ENCODE data around the gene MRPL51. TPM values are rescaled to one million over a fixed set of nuclear protein-coding genes. Genes with fewer than 3 reads are reported as not detected.

The MRPL51 gene
- total RNA-seq, 1 donor from 2014 or later, result 202 TPM

GRCh38 chr12:6541371-6542165 is 48.5 kb upstream of the MRPL51 start:
- H3K4me3 ChIP-seq (ENCODE audit: insufficient read depth, low read depth, low read length), result no peak overlapping the region
- Mint-ChIP-seq H3K27me3 (ENCODE audit: low read depth, unreplicated experiment) (no peaks in the 10 kb centered on the region), H3K9me3 (ENCODE audit: unreplicated experiment) (no peaks in the 10 kb centered on the region), H3K27ac (ENCODE audit: unreplicated experiment) (no peak overlapping the region), H3K36me3 (ENCODE audit: low read depth, unreplicated experiment) (peaks cover 28% of the 10 kb centered on the region), H3K4me3 (ENCODE audit: unreplicated experiment) (no peak overlapping the region), H3K4me1 (ENCODE audit: low read depth, unreplicated experiment) (peaks cover 23% of the 10 kb centered on the region)
- H3K36me3 ChIP-seq (ENCODE audit: insufficient read depth, low read length), result peaks cover 35% of the 10 kb centered on the region
- no peaks in the 10 kb centered on the region for H3K27me3 ChIP-seq (ENCODE audit: insufficient read depth, low read length)
- DNase-seq (ENCODE audit: low read depth) (no peak), FAIRE-seq (no peak)
- H3K4me2 ChIP-seq (ENCODE audit: low read length), result no peak overlapping the region
- no peak overlapping the region for H3K9ac ChIP-seq (ENCODE audit: low read length)
- H3K79me2 ChIP-seq (ENCODE audit: insufficient read depth, low read length), result peaks cover 49% of the 10 kb centered on the region
- TF ChIP-seq CTCF (IDR thresholded peaks at IDR 0.05; ENCODE audit: insufficient read depth, low read depth, low read length) (no peak), EZH2 (IDR thresholded peaks at IDR 0.05; ENCODE audit: insufficient read depth, low read length) (no peak)
- peaks cover 47% of the 10 kb centered on the region for H4K20me1 ChIP-seq (ENCODE audit: insufficient read depth, low read length)
- no peak overlapping the region for H2AFZ ChIP-seq (ENCODE audit: low read depth, low read length)
- no peaks in the 10 kb centered on the region for H3K9me3 ChIP-seq (ENCODE audit: insufficient read depth, low read depth, low read length)
- peak overlapping the region; percentile 9 for H3K27ac ChIP-seq (ENCODE audit: low read depth, low read length)
- H3K4me1 ChIP-seq (ENCODE audit: insufficient read depth, low read length), result peaks cover 28% of the 10 kb centered on the region

- Histone ChIP-seq H3K4me1 (ENCODE audit: insufficient read depth, low read length) (peaks cover 34% of the 10 kb centered on the region), H4K20me1 (ENCODE audit: insufficient read depth, low read length) (peaks cover 59% of the 10 kb centered on the region), H2AFZ (ENCODE audit: low read depth, low read length) (no peak overlapping the region), H3K36me3 (ENCODE audit: insufficient read depth, low read length) (peaks cover 37% of the 10 kb centered on the region), H3K9me3 (ENCODE audit: insufficient read depth, low read depth, low read length) (no peaks in the 10 kb centered on the region), H3K4me3 (ENCODE audit: insufficient read depth, low read depth, low read length) (no peak overlapping the region), H3K79me2 (ENCODE audit: insufficient read depth, low read length) (peaks cover 50% of the 10 kb centered on the region), H3K27ac (ENCODE audit: low read depth, low read length) (peak overlapping the region; percentile 47), H3K27me3 (ENCODE audit: insufficient read depth, low read length) (no peaks in the 10 kb centered on the region), H3K4me2 (ENCODE audit: low read length) (peak overlapping the region; percentile 45), H3K9ac (ENCODE audit: low read length) (peak overlapping the region; percentile 12)
- DNase-seq (ENCODE audit: low read depth) (peak; percentile 89), FAIRE-seq (no peak)
- H3K27me3 Mint-ChIP-seq (ENCODE audit: low read depth, unreplicated experiment), result no peaks in the 10 kb centered on the region
- H3K4me1 Mint-ChIP-seq (ENCODE audit: low read depth, unreplicated experiment), result peaks cover 22% of the 10 kb centered on the region
- H3K4me3 Mint-ChIP-seq (ENCODE audit: unreplicated experiment), result no peak overlapping the region
- peak overlapping the region; percentile 87 for H3K27ac Mint-ChIP-seq (ENCODE audit: unreplicated experiment)
- H3K9me3 Mint-ChIP-seq (ENCODE audit: unreplicated experiment), result no peaks in the 10 kb centered on the region
- TF ChIP-seq EZH2 (IDR thresholded peaks at IDR 0.05; ENCODE audit: insufficient read depth, low read length) (no peak), CTCF (IDR thresholded peaks at IDR 0.05; ENCODE audit: insufficient read depth, low read depth, low read length) (no peak)
- peaks cover 30% of the 10 kb centered on the region for H3K36me3 Mint-ChIP-seq (ENCODE audit: low read depth, unreplicated experiment)
These were observed 47.3 kb upstream of the MRPL51 start for GRCh38 chr12:6540181-6540877.

Data from astrocyte (in vitro differentiated cells and primary cell).